Ishikawa (cell line): Measurements from ENCODE around the gene CELSR2.

Experiments used
- EP300 ChIP-seq: IDR thresholded peaks from 2 replicates; pipeline ENCODE4 v1.6.1; 2012; ENCODE audit warnings: borderline replicate concordance
- YY1 ChIP-seq: IDR thresholded peaks from 2 replicates; pipeline ENCODE4 v1.6.1; 2012; ENCODE audit warnings: low read depth
- ZBTB7A ChIP-seq: IDR thresholded peaks from 2 replicates; pipeline ENCODE4 v1.6.1; 2012; ENCODE audit warnings: low read depth
- TF ChIP-seq, protein P1 (sequence below): IDR thresholded peaks from 2 replicates; pipeline ENCODE4 v1.6.1; 2012; ENCODE audit warnings: low read depth, mild to moderate bottlenecking

DNA sequence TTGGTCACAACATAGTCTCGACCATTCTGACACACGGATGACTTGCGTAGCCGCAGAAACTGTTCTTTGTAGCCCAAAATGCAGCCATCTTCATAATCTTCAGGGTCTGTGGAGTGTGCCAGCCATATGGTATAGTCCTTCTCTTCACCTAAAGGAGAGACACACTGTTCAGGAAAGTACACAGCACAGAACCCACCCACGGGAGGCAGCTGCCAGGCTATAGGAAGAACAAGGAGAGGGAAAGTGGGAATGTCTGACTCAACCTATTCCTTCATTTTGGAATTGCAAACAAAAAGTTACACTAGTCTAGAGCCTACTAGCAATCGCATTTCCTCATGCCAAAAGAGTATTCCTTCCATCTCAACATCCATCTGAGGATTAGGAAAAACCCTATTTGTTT, 73.6 kb downstream of the CELSR2 start:
- TF ChIP-seq EP300, result no peak
- TF ChIP-seq ZBTB7A, result no peak
- no peak for TF ChIP-seq YY1
- TF ChIP-seq, protein P1, sequence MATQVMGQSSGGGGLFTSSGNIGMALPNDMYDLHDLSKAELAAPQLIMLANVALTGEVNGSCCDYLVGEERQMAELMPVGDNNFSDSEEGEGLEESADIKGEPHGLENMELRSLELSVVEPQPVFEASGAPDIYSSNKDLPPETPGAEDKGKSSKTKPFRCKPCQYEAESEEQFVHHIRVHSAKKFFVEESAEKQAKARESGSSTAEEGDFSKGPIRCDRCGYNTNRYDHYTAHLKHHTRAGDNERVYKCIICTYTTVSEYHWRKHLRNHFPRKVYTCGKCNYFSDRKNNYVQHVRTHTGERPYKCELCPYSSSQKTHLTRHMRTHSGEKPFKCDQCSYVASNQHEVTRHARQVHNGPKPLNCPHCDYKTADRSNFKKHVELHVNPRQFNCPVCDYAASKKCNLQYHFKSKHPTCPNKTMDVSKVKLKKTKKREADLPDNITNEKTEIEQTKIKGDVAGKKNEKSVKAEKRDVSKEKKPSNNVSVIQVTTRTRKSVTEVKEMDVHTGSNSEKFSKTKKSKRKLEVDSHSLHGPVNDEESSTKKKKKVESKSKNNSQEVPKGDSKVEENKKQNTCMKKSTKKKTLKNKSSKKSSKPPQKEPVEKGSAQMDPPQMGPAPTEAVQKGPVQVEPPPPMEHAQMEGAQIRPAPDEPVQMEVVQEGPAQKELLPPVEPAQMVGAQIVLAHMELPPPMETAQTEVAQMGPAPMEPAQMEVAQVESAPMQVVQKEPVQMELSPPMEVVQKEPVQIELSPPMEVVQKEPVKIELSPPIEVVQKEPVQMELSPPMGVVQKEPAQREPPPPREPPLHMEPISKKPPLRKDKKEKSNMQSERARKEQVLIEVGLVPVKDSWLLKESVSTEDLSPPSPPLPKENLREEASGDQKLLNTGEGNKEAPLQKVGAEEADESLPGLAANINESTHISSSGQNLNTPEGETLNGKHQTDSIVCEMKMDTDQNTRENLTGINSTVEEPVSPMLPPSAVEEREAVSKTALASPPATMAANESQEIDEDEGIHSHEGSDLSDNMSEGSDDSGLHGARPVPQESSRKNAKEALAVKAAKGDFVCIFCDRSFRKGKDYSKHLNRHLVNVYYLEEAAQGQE, result no peak
